SK-N-SH treated with all-trans-retinoic acid at 6 μM for 48 hours (cell line): ENCODE measurements around the gene ARHGAP26.

Experiments used
- ATAC-seq: fragments of 200-7000 bp; cut with Tn5 transposase; 3 replicates; pipeline ENCODE4 v1.9.1; 2020; ENCODE audit warnings: mild to moderate bottlenecking, moderate library complexity
- ARNTL ChIP-seq: fragments of 450-650 bp; formaldehyde crosslinking; IDR thresholded peaks from 2 replicates; pipeline ENCODE4 v1.5.0; 2020; ENCODE audit warnings: low read depth, mild to moderate bottlenecking, moderate library complexity, borderline replicate concordance
- BACH2 ChIP-seq: fragments of 250-450 bp; sonication (Bioruptor Pico); IDR thresholded peaks from 2 replicates; pipeline ENCODE4 v1.9.0; 2021; ENCODE audit warnings: mild to moderate bottlenecking, borderline replicate concordance
- CSDC2 ChIP-seq: fragments of 250-450 bp; sonication (Bioruptor Pico); IDR thresholded peaks from 2 replicates; pipeline ENCODE4 v1.5.0; 2020; ENCODE audit warnings: mild to moderate bottlenecking, moderate library complexity
- ESRRG ChIP-seq: fragments of 250-450 bp; sonication (Bioruptor Pico); IDR thresholded peaks from 2 replicates; pipeline ENCODE4 v1.6.1; 2021; ENCODE audit warnings: mild to moderate bottlenecking
- GLIS3 ChIP-seq: fragments of 250-450 bp; sonication (Bioruptor Pico); IDR thresholded peaks from 2 replicates; pipeline ENCODE4 v1.5.0; 2020; ENCODE audit warnings: mild to moderate bottlenecking, moderate library complexity
- ISL1 ChIP-seq: fragments of 250-450 bp; sonication (Bioruptor Pico); IDR thresholded peaks from 2 replicates; pipeline ENCODE4 v2.1.2; 2022; ENCODE audit warnings: mild to moderate bottlenecking, moderate library complexity
- OSR1 ChIP-seq: fragments of 250-450 bp; sonication (Bioruptor Pico); IDR thresholded peaks from 2 replicates; pipeline ENCODE4 v1.8.0; 2022; ENCODE audit warnings: moderate library complexity, mild to moderate bottlenecking, inconsistent platforms
- PPARA ChIP-seq: fragments of 250-450 bp; sonication (Bioruptor Pico); IDR thresholded peaks from 2 replicates; pipeline ENCODE4 v1.5.0; 2020; ENCODE audit warnings: mild to moderate bottlenecking, borderline replicate concordance
- RARB ChIP-seq: fragments of 250-450 bp; sonication (Bioruptor Pico); IDR thresholded peaks from 2 replicates; pipeline ENCODE4 v1.8.0; 2021; ENCODE audit warnings: mild to moderate bottlenecking, moderate library complexity
- TCF4 ChIP-seq: fragments of 250-450 bp; sonication (Bioruptor Pico); IDR thresholded peaks from 2 replicates; pipeline ENCODE4 v1.8.0; 2021; ENCODE audit warnings: mild to moderate bottlenecking, moderate library complexity, borderline replicate concordance
- TOX ChIP-seq: fragments of 250-450 bp; sonication (Bioruptor Pico); IDR thresholded peaks from 2 replicates; pipeline ENCODE4 v1.8.0; 2021; ENCODE audit warnings: mild to moderate bottlenecking, moderate library complexity, borderline replicate concordance
- ZFP3 ChIP-seq: fragments of 250-450 bp; sonication (Bioruptor Pico); IDR thresholded peaks from 2 replicates; pipeline ENCODE4 v1.5.0; 2020; ENCODE audit warnings: mild to moderate bottlenecking, moderate library complexity
- ZFP30 ChIP-seq: fragments of 450-650 bp; formaldehyde crosslinking; IDR thresholded peaks from 2 replicates; pipeline ENCODE4 v1.5.0; 2022; ENCODE audit warnings: mild to moderate bottlenecking, moderate library complexity
- ZNF565 ChIP-seq: fragments of 450-650 bp; formaldehyde crosslinking; conservative IDR thresholded peaks from 2 replicates; pipeline ENCODE4 v1.5.0; 2020; ENCODE audit warnings: low read depth, mild to moderate bottlenecking, moderate library complexity
- ZNF70 ChIP-seq: fragments of 450-650 bp; formaldehyde crosslinking; IDR thresholded peaks from 2 replicates; pipeline ENCODE4 v1.5.0; 2020; ENCODE audit warnings: mild to moderate bottlenecking, moderate library complexity
- ZNF8 ChIP-seq: fragments of 450-650 bp; formaldehyde crosslinking; IDR thresholded peaks from 2 replicates; pipeline ENCODE4 v1.5.0; 2020; ENCODE audit warnings: mild to moderate bottlenecking, moderate library complexity
- TF ChIP-seq, protein P1 (sequence below): fragments of 250-450 bp; sonication (Bioruptor Pico); IDR thresholded peaks from 2 replicates; pipeline ENCODE4 v1.5.1; 2021; ENCODE audit warnings: mild to moderate bottlenecking, moderate library complexity
- TF ChIP-seq, protein P2 (sequence below): fragments of 250-450 bp; sonication (Bioruptor Pico); IDR thresholded peaks from 2 replicates; pipeline ENCODE4 v1.5.0; 2020; ENCODE audit warnings: mild to moderate bottlenecking, moderate library complexity
- TF ChIP-seq, protein P3 (sequence below): fragments of 250-450 bp; sonication (Bioruptor Pico); IDR thresholded peaks from 2 replicates; pipeline ENCODE4 v1.5.1; 2020; ENCODE audit warnings: low read depth, mild to moderate bottlenecking, moderate library complexity
- TF ChIP-seq, protein P4 (sequence below): fragments of 250-450 bp; sonication (Bioruptor Pico); IDR thresholded peaks from 2 replicates; pipeline ENCODE4 v1.8.0; 2021; ENCODE audit warnings: low read depth, mild to moderate bottlenecking, moderate library complexity, borderline replicate concordance
- TF ChIP-seq, protein P5 (sequence below): fragments of 250-450 bp; sonication (Bioruptor Pico); IDR thresholded peaks from 2 replicates; pipeline ENCODE4 v1.8.0; 2020; ENCODE audit warnings: mild to moderate bottlenecking, moderate library complexity, borderline replicate concordance

The ARHGAP26 gene

DNA sequence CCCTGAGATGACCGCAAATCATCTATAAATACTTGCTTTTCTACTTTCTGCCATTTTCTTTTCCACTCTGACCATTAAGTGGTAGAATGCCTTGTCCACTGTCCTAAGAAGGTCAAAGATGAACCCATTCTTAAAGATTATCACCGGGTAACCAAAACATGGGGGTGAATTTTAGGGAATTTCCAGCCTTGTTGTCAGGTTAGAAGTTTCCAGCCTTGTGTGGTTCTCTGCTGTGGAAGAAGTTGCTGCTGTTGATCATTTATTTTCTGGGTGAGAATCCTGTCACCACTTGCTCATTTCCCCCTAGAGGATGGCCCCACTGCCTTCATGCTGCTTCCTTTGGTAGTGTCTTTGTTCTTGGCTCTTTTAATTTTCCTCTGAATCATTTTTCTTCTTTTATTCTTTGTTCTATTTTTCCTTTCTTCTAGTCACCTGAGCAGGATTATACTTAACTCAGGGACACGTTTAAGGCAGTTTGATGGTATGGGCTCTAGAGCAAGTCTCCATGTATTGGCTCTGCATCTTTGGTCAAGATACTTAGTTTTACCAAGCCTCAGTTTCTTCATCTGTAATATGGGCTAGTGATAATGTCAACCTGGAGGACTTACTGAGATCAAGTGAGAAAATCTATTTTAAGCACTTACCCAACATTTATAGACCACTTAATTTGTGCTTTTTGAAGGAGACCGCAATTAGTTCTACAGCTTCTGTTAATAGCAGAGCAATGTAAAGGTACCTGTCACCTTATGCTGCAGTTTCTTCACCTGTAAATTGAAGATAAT, 266.2 kb downstream of the ARHGAP26 start:
- no peak for TF ChIP-seq PPARA (CRISPR knock-in tag)
- no peak for TF ChIP-seq ZNF8
- TF ChIP-seq GLIS3 (CRISPR knock-in tag) = no peak
- TF ChIP-seq, protein P1, sequence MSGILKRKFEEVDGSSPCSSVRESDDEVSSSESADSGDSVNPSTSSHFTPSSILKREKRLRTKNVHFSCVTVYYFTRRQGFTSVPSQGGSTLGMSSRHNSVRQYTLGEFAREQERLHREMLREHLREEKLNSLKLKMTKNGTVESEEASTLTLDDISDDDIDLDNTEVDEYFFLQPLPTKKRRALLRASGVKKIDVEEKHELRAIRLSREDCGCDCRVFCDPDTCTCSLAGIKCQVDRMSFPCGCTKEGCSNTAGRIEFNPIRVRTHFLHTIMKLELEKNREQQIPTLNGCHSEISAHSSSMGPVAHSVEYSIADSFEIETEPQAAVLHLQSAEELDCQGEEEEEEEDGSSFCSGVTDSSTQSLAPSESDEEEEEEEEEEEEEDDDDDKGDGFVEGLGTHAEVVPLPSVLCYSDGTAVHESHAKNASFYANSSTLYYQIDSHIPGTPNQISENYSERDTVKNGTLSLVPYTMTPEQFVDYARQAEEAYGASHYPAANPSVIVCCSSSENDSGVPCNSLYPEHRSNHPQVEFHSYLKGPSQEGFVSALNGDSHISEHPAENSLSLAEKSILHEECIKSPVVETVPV (CRISPR knock-in tag) = no peak
- no peak for ATAC-seq

DNA sequence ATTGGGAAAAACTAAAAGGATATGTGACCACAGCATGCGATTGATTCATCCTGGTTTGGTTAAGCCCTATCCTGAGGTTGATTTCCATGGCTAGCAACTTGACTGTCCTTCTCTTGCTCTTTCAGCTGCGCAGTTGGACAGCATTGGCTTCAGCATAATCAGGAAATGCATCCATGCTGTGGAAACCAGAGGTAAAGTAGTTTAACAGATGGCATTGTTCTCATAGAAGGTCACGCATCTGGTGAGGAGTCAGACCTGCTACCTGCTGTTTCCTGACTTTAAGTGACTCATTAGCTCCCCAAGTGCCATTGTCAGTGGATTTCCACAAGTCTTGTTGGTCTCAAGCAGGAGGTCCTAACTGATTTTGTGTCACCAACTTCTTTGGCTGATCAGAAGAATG, 266.9 kb downstream of the ARHGAP26 start:
- ATAC-seq = no peak
- TF ChIP-seq ZFP30 (CRISPR knock-in tag) = no peak
- no peak for TF ChIP-seq OSR1 (CRISPR knock-in tag)
- no peak for TF ChIP-seq CSDC2 (CRISPR knock-in tag)
- TF ChIP-seq ISL1 = no peak

DNA sequence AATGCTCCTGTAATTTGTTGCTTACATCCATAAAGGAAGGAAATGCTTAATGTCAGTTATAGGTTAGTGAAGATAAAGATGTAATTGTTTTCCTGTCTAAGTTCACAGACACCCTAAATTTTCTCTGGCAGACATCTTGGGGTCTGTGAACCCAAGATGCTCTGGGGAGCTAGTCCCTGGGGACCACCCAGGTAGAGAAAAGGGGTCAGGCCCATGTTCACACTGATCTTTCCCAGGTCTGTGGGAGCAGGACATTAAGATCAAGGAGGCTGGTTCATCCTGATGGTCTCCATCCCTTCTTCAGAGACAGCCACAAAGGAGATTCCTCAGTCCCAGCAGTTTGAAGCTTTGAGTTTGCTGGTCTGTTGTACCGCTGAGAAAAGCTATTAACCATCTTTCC, 267.5 kb downstream of the ARHGAP26 start:
- no peak for ATAC-seq

More for the DNA sequence above, 267.5 kb downstream of the ARHGAP26 start:
- TF ChIP-seq ZNF8 = no peak
- TF ChIP-seq, protein P2, sequence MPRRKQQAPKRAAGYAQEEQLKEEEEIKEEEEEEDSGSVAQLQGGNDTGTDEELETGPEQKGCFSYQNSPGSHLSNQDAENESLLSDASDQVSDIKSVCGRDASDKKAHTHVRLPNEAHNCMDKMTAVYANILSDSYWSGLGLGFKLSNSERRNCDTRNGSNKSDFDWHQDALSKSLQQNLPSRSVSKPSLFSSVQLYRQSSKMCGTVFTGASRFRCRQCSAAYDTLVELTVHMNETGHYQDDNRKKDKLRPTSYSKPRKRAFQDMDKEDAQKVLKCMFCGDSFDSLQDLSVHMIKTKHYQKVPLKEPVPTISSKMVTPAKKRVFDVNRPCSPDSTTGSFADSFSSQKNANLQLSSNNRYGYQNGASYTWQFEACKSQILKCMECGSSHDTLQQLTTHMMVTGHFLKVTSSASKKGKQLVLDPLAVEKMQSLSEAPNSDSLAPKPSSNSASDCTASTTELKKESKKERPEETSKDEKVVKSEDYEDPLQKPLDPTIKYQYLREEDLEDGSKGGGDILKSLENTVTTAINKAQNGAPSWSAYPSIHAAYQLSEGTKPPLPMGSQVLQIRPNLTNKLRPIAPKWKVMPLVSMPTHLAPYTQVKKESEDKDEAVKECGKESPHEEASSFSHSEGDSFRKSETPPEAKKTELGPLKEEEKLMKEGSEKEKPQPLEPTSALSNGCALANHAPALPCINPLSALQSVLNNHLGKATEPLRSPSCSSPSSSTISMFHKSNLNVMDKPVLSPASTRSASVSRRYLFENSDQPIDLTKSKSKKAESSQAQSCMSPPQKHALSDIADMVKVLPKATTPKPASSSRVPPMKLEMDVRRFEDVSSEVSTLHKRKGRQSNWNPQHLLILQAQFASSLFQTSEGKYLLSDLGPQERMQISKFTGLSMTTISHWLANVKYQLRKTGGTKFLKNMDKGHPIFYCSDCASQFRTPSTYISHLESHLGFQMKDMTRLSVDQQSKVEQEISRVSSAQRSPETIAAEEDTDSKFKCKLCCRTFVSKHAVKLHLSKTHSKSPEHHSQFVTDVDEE (CRISPR knock-in tag) = no peak
- no peak for TF ChIP-seq TCF4 (CRISPR knock-in tag)
- TF ChIP-seq ISL1 = no peak
- TF ChIP-seq, protein P3, sequence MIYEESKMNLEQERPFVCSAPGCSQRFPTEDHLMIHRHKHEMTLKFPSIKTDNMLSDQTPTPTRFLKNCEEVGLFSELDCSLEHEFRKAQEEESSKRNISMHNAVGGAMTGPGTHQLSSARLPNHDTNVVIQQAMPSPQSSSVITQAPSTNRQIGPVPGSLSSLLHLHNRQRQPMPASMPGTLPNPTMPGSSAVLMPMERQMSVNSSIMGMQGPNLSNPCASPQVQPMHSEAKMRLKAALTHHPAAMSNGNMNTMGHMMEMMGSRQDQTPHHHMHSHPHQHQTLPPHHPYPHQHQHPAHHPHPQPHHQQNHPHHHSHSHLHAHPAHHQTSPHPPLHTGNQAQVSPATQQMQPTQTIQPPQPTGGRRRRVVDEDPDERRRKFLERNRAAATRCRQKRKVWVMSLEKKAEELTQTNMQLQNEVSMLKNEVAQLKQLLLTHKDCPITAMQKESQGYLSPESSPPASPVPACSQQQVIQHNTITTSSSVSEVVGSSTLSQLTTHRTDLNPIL (CRISPR knock-in tag) = no peak
- no peak for TF ChIP-seq ZNF70
- TF ChIP-seq, protein P1 (CRISPR knock-in tag) = no peak
- no peak for TF ChIP-seq ZFP3
- TF ChIP-seq, protein P4, sequence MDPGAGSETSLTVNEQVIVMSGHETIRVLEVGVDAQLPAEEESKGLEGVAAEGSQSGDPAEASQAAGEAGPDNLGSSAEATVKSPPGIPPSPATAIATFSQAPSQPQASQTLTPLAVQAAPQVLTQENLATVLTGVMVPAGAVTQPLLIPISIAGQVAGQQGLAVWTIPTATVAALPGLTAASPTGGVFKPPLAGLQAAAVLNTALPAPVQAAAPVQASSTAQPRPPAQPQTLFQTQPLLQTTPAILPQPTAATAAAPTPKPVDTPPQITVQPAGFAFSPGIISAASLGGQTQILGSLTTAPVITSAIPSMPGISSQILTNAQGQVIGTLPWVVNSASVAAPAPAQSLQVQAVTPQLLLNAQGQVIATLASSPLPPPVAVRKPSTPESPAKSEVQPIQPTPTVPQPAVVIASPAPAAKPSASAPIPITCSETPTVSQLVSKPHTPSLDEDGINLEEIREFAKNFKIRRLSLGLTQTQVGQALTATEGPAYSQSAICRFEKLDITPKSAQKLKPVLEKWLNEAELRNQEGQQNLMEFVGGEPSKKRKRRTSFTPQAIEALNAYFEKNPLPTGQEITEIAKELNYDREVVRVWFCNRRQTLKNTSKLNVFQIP = no peak
- TF ChIP-seq, protein P5, sequence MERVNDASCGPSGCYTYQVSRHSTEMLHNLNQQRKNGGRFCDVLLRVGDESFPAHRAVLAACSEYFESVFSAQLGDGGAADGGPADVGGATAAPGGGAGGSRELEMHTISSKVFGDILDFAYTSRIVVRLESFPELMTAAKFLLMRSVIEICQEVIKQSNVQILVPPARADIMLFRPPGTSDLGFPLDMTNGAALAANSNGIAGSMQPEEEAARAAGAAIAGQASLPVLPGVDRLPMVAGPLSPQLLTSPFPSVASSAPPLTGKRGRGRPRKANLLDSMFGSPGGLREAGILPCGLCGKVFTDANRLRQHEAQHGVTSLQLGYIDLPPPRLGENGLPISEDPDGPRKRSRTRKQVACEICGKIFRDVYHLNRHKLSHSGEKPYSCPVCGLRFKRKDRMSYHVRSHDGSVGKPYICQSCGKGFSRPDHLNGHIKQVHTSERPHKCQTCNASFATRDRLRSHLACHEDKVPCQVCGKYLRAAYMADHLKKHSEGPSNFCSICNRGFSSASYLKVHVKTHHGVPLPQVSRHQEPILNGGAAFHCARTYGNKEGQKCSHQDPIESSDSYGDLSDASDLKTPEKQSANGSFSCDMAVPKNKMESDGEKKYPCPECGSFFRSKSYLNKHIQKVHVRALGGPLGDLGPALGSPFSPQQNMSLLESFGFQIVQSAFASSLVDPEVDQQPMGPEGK (CRISPR knock-in tag) = no peak
- TF ChIP-seq ARNTL (CRISPR knock-in tag) = no peak
- no peak for TF ChIP-seq GLIS3 (CRISPR knock-in tag)
- TF ChIP-seq ZNF565 (CRISPR knock-in tag) = no peak
- TF ChIP-seq TOX = no peak
- TF ChIP-seq ESRRG (CRISPR knock-in tag) = no peak
- no peak for TF ChIP-seq BACH2 (CRISPR knock-in tag)
- TF ChIP-seq ZFP30 (CRISPR knock-in tag) = no peak
- no peak for TF ChIP-seq CSDC2 (CRISPR knock-in tag)
- TF ChIP-seq RARB (CRISPR knock-in tag) = no peak
